CMK (cell line): ENCODE data around the gene C16orf86.
A peak's percentile ranks its signal among the peaks of the same experiment; 100 is the strongest.

Experiments
- DNase-seq: peaks from one replicate; pipeline ENCODE4 v3.0.0-alpha.2; 2010; ENCODE audit warnings: low read depth

C16orf86 gene

DNA sequence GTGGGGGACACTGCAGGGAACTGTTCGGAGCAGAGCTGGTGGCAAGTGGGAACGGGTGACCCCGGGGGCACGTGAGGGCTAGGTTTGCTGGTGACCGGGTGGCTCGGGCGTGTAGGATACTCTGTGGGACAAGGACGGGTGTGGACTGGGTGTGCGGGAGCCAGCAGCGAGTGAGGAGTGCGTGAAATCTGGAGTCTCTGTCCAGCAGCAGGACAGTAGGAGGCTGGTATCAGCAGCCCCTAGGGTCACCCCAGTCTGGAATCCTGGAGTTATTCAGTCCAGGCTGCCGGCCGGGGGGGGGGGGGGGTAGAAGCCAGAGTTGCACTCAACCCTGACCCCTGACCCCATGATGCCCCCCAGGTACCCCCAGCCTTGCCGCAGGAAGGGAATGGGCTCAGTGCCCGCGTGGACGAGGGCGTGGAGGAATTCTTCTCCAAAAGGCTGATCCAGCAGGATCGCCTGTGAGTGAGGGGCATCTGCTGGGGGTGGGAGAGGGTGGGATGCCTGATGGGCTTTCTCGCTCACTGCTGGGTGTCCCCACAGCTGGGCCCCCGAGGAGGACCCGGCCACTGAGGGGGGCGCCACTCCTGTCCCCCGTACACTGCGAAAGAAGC, 12.7 kb upstream of the C16orf86 start:
- DNase-seq = no peak

DNA sequence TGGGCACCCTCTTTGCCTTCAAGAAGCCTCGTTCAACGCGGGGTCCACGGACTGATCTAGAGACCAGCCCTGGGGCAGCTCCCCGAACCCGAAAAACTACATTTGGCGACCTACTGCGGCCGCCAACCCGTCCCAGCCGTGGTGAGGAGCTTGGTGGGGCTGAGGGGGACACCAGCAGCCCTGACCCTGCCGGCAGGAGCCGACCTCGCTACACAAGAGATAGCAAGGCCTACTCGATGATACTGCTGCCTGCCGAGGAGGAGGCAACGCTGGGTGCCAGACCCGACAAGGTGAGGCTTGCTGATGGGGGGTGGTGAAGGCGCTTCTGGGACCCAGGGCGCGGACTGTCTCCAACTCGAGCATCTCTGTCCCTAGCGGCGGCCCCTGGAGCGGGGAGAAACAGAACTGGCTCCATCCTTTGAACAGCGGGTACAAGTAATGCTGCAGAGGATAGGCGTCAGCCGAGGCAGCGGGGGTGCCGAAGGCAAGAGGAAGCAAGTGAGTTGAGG, 12.2 kb upstream of the C16orf86 start:
- no peak for DNase-seq

DNA sequence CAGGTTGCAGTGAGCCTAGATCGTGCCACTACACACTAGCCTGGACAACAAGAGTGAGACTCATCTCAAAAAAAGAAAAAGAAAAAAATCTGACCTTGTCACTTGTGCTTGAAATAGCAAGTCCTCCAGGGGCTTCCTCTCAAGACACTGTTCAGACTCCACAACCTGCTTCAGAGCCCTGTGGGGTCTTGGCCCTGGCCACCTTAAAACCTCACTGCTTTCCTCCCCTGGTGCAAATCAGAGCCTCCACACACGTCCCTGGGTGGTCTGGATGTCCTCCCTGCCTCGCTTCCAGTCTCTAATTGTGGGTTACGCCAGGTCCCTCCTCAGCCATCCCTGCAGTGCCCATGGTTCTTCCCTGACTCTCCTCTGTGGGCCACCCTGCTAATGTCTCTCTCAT, 11.3 kb upstream of the C16orf86 start:
- DNase-seq = no peak

DNA sequence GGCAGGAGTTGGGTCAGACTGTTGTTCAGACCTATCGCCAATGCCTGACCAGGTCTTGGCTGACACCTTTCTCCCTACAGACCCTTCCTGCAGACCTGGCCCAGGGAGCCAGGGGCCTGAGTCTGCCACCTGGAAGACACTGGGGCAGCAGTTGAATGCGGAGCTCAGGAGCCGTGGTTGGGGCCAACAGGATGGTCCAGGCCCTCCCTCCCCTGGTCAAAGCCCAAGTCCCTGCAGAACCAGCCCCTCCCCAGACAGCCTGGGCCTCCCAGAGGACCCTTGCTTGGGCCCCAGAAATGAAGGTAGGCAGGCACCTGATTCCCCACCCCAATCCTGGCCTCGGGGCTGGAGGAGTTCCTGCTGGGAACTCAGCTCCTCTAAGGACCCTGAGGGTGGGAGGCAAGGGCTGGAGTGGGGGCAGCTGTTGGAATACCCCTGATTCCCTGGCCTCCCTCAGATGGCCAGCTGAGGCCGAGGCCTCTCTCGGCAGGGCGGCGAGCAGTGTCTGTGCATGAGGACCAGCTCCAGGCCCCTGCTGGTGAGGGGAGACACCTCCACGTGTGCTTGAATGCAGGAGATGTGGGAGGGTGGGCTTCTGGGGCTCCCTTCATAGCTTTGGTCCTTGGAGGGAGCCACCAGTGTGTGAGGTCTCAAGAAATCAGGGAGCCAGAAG, 10.1 kb upstream of the C16orf86 start:
- DNase-seq = no peak

DNA sequence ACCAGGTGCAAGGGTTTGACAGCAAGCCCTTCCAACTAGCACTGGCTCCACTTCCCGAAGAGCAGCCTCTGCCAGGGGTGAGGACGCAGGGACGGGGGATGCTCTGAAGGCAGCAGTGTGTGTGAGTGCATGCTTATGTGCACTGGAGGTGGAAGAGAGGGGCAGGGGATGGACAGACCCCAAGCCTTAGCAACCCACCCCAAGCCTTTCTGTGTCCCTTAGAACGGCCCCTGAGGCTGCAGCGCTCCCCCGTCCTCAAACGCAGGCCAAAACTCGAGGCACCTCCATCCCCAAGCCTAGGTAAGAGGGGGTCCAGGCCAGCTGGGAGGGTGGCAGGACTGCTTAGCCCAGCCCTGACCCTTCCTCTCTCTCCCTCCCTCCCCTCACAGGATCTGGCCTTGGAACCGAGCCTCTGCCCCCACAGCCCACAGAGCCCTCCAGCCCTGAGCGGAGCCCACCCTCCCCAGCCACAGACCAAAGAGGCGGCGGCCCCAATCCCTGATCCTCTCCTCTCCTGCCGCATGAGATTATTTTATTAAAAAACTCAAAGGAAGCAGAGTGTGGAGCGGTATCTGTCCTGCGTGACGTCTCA, 9.5 kb upstream of the C16orf86 start:
- DNase-seq = no peak

DNA sequence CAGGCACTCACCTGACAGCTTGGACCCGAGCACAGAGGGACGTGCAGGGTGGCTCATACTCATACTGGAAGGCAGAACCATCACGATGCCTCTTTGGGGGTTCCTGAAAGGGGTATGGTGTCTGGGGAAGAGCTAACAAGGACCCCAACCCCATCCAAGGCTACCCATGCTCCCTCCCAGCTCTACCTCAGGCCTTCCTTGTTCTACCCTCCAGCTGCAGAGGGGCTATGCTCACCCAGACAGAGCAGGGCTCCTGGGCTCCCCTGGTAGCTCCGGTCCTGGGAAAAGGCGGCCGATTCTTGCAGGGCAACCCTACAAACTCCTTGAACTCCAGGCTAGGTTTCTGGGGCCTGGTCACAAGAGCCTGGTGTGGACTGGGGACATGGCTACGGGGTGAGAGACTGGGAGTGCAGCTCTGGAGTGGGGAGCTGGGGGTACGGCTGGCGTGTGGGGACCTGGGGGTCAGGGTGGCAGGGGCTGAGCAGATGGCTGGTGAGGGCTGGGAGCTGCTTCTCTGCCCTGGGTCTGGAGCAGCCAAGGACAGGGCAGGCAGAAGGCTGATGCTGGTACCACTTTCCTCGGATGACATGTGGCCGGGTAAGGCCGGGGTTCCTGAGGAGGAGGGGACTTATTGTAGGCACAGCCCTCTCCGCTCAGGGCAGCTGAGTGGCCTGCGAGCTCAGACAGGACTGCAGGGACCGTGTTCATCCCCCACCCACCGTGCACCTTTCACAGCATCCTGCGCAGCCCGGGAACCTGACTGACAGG, 8.7 kb upstream of the C16orf86 start:
- DNase-seq = no peak

DNA sequence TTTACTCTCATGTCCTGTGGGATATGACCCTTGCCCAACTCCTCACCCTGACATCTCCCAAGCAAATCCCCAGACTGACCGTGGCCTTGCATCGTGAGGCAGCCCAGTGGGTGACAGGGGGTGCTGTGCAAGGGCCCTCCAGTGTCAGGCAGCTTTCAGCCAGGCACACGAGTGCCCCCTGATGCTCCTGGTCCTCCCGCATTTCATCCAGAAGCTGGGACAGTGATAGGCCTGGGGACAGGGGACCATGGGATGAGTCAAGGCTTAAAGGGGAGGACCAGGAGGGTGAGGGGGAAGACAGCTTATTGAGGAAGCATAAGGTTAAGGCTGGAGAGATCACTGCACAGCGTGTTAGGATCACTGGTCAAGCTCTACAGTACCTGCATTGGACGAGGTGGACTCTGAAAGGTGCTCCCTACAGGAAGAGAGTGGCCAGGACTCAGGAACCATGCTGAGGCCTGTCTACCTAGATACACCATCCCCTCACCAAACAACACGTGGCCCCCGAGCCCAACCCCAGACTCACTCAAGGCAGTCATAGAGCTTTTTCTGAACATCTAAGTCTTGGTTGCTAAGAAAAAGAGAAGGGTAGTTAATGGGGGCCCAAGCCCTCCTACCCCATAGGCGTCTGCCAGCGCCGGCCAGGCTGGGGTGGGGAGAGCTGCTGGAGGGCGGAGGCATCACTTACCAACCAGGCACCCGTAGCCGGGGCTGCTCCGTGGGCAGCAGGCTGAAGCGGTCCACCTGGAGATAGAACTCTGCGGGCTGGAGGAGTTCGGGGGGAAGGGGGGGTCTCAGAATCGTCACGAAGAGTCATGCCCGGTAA, 7.6 kb upstream of the C16orf86 start:
- DNase-seq = no peak

DNA sequence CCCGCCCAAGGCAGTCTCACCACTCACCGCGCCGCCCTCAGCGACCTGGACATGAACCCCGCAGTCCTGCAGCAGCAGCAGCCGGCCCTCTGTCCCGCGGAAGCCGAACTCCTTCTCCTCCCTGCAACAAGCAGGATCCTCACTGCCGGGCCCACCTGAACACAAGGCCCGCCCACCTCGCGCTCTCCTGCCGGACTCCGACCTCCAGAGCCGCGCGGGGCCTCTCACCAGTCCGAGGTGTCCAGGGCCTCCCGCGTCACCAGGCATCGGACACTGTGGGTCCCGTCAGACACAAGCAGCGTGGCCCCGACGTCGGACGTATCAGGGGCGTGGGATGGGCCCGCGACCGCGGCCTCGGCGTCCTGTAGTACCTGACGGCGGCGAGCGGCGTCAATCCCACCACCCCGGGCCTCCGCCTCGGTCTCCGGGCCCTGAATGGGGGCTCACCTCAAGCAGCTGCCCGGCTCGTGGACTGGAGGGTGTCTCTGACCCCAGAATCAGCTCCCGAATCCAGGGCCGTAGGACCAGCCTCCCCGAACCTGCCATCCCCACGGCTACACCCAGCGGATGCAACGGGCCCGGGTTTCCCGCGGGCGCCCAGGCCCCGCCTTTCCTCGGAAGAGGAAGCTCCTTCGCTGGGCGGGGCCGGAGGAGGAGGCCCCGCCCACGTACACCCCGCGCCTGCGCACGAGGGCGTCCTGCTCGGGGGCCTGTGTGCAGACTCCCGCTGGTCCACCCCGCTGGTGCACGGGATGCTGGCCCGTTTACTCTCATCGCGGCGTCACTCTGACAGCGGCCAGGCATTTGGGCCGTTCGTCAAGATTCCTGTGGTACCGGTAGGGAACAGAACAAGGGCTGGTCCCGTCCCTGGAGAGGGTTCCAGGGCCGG, 6.7 kb upstream of the C16orf86 start, which contains the start of gene ACD:
TSS of gene ACD (minus strand) at position 586 of the 889 bp plus-strand sequence. CDS start at position 546, 40 bp downstream.
- peak; percentile 76 for DNase-seq

DNA sequence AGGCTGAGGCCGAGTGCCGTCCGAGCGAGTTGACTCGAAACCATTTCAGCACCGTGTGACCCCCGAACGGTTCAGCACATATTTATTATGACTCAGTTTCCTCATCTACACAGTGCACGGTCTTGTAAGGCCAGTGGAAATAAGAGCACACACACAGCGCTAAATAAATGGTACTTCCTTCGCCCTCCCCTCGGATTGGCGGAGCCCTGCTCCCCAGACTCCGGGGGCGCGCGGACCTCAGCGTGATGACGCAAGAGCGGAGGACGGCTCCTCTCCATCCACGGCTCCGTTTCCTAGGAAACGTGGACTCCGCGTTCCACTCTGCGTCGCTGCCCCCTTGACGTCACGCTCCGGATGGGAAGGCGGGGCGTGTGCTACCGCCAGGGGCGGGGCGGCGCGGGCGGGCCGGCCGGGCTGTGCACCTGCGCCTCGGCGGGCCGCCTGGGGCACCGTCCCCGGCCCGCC, 6.0 kb upstream of the C16orf86 start, which contains the start of gene PARD6A:
TSS of gene PARD6A (plus strand) at position 397 of the 465 bp plus-strand sequence. CDS start 79 bp downstream, outside the sequence.
- DNase-seq = peak; percentile 92

DNA sequence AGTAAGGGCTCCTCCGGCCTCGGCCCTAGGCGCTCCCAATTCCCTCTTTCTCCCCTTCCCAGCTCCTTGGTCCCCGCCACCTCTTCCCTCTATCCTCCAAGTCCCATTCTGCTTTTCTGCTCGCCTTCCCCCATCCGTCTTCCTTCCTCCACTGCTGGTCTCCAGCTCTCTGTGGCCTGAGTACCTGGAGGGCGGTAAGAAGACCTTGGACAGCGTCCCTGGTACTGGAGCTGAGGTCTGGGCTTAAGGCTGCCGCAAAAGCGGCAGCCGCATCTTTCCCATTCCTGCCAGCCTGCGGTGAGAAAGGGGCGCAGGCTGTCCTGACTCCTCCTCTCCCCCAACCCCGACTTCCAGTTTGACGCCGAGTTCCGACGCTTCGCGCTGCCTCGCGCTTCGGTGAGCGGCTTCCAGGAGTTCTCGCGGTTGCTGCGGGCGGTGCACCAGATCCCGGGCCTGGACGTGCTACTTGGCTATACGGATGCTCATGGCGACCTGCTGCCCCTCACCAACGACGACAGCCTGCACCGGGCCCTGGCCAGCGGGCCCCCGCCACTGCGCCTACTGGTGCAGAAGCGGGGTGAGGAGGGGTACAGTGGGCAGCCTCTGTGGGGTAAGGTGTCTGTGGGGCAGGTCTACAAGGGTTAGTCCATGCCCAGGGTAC, 5.4 kb upstream of the C16orf86 start:
- no peak for DNase-seq

DNA sequence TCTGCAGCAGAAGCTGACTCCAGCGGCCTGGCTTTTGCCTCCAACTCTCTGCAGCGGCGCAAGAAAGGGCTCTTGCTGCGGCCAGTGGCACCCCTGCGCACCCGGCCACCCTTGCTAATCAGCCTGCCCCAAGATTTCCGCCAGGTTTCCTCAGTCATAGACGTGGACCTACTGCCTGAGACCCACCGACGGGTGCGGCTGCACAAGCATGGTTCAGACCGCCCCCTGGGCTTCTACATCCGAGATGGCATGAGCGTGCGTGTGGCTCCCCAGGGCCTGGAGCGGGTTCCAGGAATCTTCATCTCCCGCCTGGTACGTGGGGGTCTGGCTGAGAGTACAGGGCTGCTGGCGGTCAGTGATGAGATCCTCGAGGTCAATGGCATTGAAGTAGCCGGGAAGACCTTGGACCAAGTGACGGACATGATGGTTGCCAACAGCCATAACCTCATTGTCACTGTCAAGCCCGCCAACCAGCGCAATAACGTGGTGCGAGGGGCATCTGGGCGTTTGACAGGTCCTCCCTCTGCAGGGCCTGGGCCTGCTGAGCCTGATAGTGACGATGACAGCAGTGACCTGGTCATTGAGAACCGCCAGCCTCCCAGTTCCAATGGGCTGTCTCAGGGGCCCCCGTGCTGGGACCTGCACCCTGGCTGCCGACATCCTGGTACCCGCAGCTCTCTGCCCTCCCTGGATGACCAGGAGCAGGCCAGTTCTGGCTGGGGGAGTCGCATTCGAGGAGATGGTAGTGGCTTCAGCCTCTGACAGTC, 4.5 kb upstream of the C16orf86 start:
- no peak for DNase-seq

DNA sequence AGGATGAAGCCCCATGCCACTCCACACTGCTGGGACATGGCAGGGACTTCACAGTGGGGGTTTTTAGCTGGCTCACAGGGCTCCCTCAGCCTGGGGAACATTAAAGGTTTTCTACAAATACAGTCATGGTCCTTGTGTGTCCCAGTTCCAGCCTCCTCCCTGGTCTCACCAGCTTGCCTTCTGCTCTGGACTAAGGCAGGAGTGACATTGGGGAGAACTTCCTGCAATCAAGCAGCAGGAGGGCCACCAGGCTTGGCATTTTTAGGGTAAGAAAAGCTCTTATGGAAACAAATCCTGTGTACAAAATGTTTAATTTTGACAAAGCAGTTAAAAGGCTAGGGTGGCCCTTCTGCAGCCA, 4.0 kb upstream of the C16orf86 start:
- DNase-seq = no peak

DNA sequence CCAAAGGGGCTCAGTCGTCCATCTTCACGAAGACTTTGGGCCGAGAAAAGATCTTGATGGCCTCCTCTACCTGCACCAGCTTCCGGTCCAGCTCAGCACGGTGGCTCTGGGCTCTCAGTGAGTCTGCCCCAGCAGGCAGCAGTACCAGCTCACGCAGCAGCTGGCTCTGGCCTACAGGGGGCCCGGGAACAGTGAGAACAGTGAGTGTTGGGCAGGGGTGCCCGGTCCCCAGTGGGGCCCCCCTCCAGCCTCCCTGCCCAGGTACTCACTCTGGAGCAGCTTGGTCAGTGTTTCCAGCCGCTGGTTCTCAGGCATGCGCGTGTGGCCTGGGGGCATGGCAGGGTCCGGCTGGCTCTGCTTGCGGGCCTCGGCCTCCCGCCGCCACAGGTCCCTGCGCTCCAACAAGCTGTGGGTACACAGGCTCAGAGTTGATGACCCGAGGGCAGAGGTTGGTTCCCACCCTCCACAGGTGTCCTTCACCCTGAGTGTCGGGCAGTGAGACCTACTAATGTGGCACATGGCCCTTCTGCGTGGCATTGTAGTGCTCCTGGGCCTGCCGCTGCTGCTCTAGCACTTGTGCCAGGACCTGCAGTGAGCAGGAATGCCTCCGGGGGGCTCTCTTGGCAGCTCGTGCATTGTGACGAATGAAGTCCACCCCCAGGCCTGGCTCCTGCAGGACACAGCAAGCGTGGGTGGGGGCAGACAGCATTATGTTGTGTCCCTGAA, 3.3 kb upstream of the C16orf86 start:
- no peak for DNase-seq

DNA sequence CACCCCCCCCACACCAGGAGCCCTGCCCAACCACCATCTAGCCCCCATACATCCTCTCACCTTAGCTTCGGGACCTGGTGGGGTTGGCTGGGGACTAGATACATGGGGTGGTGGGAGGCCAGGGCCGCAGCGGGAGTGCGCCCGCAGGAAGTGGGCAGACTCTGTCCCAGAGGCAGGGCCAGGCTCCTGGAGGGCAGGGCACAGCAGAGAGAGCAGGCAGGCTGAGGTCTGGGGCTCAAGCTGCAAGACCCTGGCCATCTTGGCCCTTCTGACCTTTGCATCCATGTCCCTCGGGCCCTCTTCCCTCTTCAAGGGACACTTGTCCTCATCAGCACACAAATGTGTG, 2.8 kb upstream of the C16orf86 start:
- DNase-seq = no peak

DNA sequence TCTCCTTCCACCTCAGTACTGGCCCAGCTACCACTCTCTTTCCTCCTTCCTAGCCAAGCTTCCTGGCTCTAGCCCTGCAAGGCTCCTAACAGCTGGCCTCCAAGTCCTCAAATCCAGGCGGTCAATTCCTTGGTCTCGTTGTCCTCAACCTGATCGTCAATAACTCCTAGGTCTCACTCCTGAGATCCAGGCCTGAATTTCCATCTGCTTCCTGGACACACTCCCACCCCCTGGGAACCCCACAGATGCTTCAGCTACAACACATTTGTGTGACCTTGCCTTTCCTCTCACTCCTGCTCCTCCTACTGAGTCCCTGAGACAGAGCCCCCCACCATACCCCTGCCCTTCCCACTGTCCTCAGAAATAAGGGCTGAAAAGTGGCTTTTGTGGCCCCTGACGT, 2.4 kb upstream of the C16orf86 start:
- no peak for DNase-seq

DNA sequence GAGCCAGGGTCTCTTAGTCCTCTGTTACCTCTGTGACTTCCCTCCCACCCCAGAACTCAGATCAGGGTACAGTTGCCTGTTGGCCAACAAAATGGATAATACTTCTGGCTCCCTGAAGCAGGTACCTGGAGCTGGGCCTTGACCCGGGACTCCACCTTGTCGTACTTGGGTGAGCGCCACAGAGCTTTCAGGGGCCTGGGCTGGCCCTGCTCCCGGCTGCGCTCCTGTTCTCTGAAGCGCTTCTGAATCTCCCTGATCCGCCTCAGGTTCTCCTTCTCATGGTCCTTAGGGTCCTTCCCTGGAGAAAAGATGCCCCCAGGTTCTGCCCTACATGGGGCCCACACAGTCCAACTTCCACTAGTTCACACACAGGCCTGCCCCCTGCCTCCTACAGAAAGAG, 1.7 kb upstream of the C16orf86 start:
- no peak for DNase-seq

DNA sequence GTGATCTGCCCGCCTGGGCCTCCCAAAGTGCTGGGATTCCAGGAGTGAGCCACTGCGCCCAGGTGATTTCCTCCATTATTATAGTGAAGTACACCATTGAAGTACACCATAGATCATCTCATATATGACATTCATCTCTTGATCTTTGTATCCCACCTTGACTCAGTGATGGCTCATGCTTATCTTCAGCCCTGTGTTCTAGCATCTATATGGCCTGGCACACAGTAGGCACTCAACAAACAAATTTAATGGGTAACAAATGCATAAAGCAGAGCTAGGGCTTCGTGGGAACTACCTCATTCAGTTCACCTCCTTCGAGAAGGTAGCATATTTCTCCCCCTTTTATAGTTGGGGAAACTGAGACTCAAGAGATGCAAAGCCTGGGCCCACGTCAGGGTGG, 1.0 kb upstream of the C16orf86 start:
- DNase-seq = no peak

DNA sequence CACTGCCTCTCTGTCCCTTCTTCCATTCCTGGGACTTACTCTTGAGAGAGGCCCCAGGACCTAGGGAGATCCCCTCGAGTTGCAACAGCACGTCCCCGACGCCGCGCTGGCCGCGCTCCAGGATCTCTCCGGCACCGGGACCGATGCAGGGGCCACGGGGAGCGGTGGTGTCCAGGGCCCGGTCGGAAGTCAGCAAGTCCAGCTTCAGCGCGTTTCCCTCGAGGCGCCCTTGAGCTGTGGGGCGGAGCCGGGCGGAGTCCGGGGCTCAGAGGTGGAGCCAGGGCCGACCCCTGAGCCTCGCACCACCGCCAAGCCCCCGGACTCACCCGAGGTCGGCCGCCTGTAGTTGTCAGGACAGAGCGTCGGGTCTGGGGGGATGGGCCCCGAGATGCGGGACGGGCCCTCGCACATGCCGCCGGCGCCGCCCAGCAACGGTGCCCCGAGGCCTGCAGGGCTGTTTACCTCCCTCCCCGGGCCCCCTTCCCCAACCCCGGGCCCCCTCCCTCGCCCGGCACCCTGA, 522 bp upstream of the C16orf86 start:
- DNase-seq = no peak
